Activated CD4-positive, alpha-beta memory T cell treated with anti-CD3 and anti-CD28 coated beads, Interleukin-2, amount 10 ng/mL, durations not matched to agents 7 days and 5 days (primary cell): Measurements from ENCODE around the gene TRIM9. TPM values are rescaled to one million over a fixed set of nuclear protein-coding genes. Genes with fewer than 3 reads are reported as not detected.
"Not testable (repeated sequence)": the region's sequence is repeated elsewhere in the genome, so short reads cannot be mapped to it uniquely, and the experiment has no call there.

Experiments
- CTCF ChIA-PET: fragments of 350-600 bp; sonication (Branson Sonifier 250); formaldehyde crosslinking; loops from one replicate; lab custom pipeline; 2021; ENCODE audit warnings: antibody characterized with exemption, inconsistent platforms; lab: Charles Lee
- POLR2A ChIA-PET: fragments of 350-600 bp; sonication (Branson Sonifier 250); formaldehyde crosslinking; loops from one replicate; lab custom pipeline; 2021; ENCODE audit warnings: antibody characterized with exemption; lab: Charles Lee
- DNase-seq: peaks from one replicate; pipeline ENCODE4 v3.0.0-alpha.2; 2020
- H3K27ac Mint-ChIP-seq: one replicate; pipeline ENCODE4 v1.8.0; 2021; ENCODE audit warnings: mild to moderate bottlenecking, mixed read lengths
- H3K27me3 Mint-ChIP-seq: one replicate; pipeline ENCODE4 v1.8.0; 2021; ENCODE audit warnings: mixed read lengths
- H3K36me3 Mint-ChIP-seq: one replicate; pipeline ENCODE4 v1.8.0; 2021; ENCODE audit warnings: low read depth, mixed read lengths
- H3K4me1 Mint-ChIP-seq: one replicate; pipeline ENCODE4 v1.8.0; 2021; ENCODE audit warnings: mixed read lengths
- H3K4me3 Mint-ChIP-seq: one replicate; pipeline ENCODE4 v1.8.0; 2021; ENCODE audit warnings: mild to moderate bottlenecking, mixed read lengths
- H3K9me3 Mint-ChIP-seq: one replicate; pipeline ENCODE4 v1.8.0; 2021; ENCODE audit warnings: mixed read lengths
- total RNA-seq, 2 experiments: library from RNA; stranded (reverse); gene quantifications; one replicate each; pipeline ENCODE4 v1.2.3, GENCODE V29; 2021

Gene TRIM9
- total RNA-seq, 2 experiments from 2014 or later, result 0.20 to 0.23 TPM

DNA sequence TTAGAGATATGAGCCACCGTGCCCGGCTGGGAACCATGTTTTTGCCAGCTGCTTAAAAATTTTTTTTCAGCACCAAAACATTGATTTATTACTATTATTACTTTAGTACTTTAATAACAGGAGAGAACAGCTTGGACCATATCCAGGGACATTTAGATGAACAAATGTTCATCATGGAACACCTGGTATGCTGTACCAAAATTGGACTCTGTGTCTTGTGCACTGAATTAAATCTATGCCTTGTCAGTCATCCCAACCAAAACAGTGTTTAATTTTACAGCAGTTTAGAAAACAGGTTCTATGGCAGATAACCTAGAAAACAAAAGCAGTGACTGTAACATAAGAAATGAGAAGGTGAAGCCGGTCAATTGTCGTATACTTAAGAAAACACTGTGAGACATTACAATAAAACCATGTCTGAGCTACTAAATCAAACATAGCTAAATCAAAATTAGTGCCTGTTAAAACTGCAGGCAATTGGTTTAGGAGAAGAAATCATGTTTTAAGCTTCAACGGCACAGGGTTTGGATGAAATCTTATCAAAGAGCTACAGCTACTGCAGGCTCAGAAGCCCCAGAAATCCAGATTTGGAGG, 92.4 kb downstream of the TRIM9 start:
- DNase-seq, result no peak
- Mint-ChIP-seq H3K9me3 (no peaks in the 10 kb centered on the region), H3K4me3 (no peak overlapping the region), H3K36me3 (no peaks in the 10 kb centered on the region), H3K4me1 (no peaks in the 10 kb centered on the region), H3K27ac (no peak overlapping the region), H3K27me3 (peaks cover 4% of the 10 kb centered on the region)
- ChIA-PET POLR2A (no interaction called here), CTCF (no interaction called here)

DNA sequence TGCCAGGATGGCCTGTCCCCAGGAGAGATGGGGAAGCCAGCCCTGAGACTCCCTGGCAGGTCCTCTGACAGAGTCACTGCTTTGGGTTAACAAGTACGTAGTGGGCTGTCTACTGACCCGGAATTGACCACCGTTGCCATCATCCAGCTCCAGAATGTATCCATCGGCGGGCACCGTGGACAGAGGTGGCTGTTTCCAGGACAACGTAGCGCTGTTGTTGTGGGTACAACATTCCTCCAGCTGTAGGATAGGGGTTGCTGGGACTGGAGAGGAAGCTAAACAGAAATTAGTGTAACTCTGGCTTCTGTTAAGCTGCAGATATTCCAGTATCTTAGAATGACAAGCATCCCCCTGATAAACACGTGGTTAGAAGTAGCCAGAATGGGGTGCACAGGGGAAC, 94.3 kb downstream of the TRIM9 start:
- no peak for DNase-seq
- Mint-ChIP-seq H3K36me3 (no peaks in the 10 kb centered on the region), H3K27ac (no peak overlapping the region), H3K27me3 (peaks cover 6% of the 10 kb centered on the region), H3K4me1 (no peaks in the 10 kb centered on the region), H3K9me3 (no peaks in the 10 kb centered on the region), H3K4me3 (no peak overlapping the region)
- POLR2A ChIA-PET, result no interaction called here
- CTCF ChIA-PET, result no interaction called here

DNA sequence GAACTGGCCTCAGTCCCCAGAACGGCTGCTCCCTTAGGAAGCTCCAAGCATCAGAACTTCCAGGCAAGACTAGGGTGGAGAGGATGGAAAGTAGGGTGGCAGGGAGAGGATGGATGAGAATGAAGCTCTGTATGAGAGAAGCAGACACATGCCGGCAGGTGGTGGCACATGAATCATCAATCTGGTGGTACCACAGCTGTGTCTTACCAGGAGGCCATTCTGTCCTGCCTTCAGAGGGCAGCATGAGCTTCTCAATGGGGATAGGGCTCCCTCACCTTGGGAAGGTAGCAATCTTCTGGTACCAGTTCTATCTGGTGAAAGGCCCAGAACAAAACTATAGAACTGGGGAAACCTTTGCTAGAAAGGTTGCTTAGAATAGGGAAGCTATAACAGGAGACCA, 95.2 kb downstream of the TRIM9 start:
- Mint-ChIP-seq H3K4me3 (no peak overlapping the region), H3K4me1 (no peaks in the 10 kb centered on the region), H3K27ac (no peak overlapping the region), H3K36me3 (no peaks in the 10 kb centered on the region), H3K27me3 (peaks cover 6% of the 10 kb centered on the region), H3K9me3 (no peaks in the 10 kb centered on the region)
- no peak for DNase-seq
- ChIA-PET POLR2A (no interaction called here), CTCF (no interaction called here)

DNA sequence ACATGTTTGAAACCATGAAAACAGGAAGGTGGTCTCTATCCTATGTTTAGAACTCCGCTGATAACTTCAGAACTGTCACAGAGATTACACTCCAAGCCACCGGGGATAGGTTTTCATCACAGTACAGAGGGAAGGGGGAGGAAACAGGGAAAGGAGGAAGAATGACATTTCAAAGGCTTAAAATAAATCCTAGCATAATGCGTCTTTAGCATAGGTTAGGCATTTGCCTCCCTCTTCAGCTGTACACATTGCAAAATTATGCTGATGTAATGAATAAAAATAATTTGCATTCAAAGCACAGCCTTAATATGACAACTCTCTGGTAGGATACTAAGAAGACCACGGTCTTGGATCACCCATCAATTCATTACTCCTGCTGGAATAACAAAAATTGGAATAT, 96.3 kb downstream of the TRIM9 start:
- Mint-ChIP-seq H3K27me3 (peaks cover 4% of the 10 kb centered on the region), H3K9me3 (no peaks in the 10 kb centered on the region), H3K27ac (no peak overlapping the region), H3K36me3 (no peaks in the 10 kb centered on the region), H3K4me1 (no peaks in the 10 kb centered on the region), H3K4me3 (no peak overlapping the region)
- POLR2A ChIA-PET, result no interaction called here
- CTCF ChIA-PET, result no interaction called here
- DNase-seq, result no peak

DNA sequence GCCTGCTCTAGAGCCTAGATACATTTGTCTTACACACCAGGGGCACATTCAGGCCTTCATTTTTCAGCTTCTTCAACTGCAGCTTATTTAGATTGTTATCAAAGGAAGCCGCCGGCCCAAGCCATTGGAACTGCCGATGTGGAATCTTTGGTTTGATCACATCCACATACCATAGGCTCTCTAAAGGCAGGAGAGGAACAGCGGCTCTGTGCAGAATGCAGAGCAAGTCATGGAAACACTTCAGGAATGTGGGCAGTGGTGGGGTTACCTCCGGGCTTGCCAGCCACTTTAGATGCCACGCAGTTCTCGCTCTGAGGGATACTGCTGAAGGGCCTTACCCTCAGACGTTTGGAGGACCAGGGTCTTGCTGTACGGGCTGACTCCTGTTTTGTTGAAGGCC, 97.2 kb downstream of the TRIM9 start:
- no peak overlapping the region for H3K4me3 Mint-ChIP-seq
- H3K9me3 Mint-ChIP-seq, result no peaks in the 10 kb centered on the region
- no peaks in the 10 kb centered on the region for H3K36me3 Mint-ChIP-seq
- POLR2A ChIA-PET, result no interaction called here
- peaks cover 2% of the 10 kb centered on the region for H3K27me3 Mint-ChIP-seq
- no peaks in the 10 kb centered on the region for H3K4me1 Mint-ChIP-seq
- CTCF ChIA-PET, result no interaction called here
- no peak overlapping the region for H3K27ac Mint-ChIP-seq
- no peak for DNase-seq

DNA sequence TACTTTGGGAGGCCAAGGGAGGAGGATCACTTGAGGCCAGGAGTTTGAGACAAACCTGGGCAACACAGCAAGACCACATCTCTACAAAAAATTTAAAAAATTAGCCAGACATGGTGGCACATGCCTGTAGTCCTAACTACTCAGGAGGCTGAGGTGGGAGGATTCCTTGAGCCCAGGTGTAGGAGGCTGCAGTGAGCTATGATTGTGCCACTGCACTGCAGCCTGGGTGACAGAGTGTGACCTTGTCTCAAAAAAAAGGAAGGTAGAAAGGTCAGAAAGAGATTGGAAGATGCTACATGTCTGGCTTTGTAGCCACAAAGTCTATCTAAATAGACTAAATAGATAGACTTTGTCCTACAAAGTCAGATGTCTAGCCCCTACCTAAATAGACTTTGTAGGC, 100.7 kb downstream of the TRIM9 start:
- H3K36me3 Mint-ChIP-seq, H3K27me3 Mint-ChIP-seq, POLR2A ChIA-PET, DNase-seq, H3K9me3 Mint-ChIP-seq, H3K4me1 Mint-ChIP-seq, CTCF ChIA-PET, H3K4me3 Mint-ChIP-seq, H3K27ac Mint-ChIP-seq: not testable (repeated sequence)

DNA sequence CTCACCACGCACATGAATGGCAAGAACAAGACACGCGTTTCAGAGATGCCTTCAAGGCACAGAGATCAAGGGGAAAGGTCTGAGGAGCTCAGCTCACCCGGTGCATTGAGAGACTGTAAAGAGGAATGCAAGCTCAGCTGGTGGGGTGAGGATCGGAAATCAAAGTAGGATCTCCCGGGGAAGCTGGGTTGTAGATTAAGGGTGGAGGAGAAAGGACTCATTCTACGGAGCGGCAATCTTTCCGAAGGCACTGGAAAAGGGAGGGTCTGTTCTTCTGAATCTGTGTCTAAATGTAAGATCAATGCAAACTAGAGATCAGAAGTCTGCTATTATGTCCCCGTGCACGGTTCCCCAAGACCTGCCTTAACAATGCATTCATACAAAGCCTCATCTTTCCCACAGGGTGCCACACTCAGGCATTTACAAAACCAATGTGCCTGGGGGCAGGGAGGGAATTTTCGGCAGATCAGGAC, 109.0 kb downstream of the TRIM9 start:
- ChIA-PET CTCF (no interaction called here), POLR2A (no interaction called here)
- no peaks in the 10 kb centered on the region for H3K36me3 Mint-ChIP-seq
- peaks cover 10% of the 10 kb centered on the region for H3K27me3 Mint-ChIP-seq
- no peaks in the 10 kb centered on the region for H3K9me3 Mint-ChIP-seq
- DNase-seq, result no peak
- no peaks in the 10 kb centered on the region for H3K4me1 Mint-ChIP-seq
- no peak overlapping the region for H3K4me3 Mint-ChIP-seq
- H3K27ac Mint-ChIP-seq, result no peak overlapping the region

DNA sequence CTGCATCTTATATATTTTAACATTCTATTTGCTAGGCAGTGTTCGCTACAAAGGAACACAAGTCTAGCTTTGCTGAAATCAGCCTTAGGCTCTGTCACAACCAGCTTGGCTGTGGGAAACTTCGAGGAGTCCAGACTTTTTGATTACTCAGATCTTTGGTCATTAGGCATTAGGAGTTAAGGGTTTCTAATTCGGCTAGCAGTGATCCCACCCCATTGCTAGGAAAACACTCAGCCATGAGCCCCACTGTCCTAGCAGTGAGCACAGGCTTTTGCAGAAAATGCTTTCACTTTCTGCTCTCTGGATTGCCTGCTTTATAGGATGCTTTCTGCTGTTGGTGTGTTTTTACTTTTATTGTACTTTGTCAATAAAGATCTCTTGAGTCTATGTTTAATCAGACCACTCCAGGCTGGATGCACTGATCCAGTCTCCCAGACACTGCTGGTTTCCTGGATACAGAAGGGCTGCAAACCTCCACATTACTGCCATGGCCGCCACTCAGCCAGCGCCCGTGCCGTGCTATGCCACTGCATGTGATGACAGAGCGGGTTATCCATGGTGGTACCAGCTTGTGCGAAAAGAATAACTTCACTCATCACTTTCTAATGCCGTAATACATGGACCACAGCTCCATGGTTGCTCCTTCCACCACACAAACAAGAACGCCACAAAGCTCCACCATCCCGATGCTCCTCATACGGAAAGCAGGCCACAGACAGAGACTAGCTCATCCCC, 109.6 kb downstream of the TRIM9 start:
- no peak overlapping the region for H3K4me3 Mint-ChIP-seq
- no peaks in the 10 kb centered on the region for H3K4me1 Mint-ChIP-seq
- H3K36me3 Mint-ChIP-seq, result no peaks in the 10 kb centered on the region
- ChIA-PET CTCF (no interaction called here), POLR2A (no interaction called here)
- DNase-seq, result no peak
- H3K27me3 Mint-ChIP-seq, result peaks cover 10% of the 10 kb centered on the region
- H3K27ac Mint-ChIP-seq, result no peak overlapping the region
- no peaks in the 10 kb centered on the region for H3K9me3 Mint-ChIP-seq

DNA sequence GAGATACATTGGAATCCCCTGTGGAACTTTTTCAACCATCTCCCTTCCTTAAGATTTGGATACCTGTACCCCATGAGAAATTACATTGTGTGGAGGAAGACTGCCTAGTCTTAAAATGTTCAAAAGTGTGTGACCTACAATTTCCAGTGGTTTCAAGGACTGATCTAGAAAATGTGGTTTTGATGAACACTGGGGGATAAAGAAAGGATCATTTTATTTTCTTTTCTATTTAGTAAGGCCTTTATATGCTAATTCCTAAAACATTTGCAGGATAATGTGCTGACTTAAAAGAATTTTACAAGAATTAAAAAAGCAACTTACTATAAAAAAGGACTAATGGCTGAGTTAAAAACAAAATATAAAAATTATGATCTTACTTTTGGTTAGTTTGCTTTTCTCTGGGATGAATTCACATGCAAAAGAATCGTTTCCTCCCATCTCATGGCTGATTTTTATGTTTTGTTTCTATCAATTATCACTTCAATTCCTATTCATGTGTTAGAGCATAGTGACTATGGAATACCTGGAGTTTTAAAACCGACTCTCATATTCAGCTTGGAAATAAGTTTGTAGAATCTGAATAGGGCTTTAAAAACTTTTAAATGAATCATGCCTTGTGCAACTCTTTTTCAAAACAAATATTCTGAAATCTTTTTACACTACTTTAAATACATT, 110.7 kb downstream of the TRIM9 start:
- ChIA-PET POLR2A (no interaction called here), CTCF (no interaction called here)
- peaks cover 8% of the 10 kb centered on the region for H3K27me3 Mint-ChIP-seq
- DNase-seq, result no peak
- H3K36me3 Mint-ChIP-seq, result no peaks in the 10 kb centered on the region
- H3K27ac Mint-ChIP-seq, result no peak overlapping the region
- H3K9me3 Mint-ChIP-seq, result no peaks in the 10 kb centered on the region
- H3K4me1 Mint-ChIP-seq, result no peaks in the 10 kb centered on the region
- H3K4me3 Mint-ChIP-seq, result no peak overlapping the region

DNA sequence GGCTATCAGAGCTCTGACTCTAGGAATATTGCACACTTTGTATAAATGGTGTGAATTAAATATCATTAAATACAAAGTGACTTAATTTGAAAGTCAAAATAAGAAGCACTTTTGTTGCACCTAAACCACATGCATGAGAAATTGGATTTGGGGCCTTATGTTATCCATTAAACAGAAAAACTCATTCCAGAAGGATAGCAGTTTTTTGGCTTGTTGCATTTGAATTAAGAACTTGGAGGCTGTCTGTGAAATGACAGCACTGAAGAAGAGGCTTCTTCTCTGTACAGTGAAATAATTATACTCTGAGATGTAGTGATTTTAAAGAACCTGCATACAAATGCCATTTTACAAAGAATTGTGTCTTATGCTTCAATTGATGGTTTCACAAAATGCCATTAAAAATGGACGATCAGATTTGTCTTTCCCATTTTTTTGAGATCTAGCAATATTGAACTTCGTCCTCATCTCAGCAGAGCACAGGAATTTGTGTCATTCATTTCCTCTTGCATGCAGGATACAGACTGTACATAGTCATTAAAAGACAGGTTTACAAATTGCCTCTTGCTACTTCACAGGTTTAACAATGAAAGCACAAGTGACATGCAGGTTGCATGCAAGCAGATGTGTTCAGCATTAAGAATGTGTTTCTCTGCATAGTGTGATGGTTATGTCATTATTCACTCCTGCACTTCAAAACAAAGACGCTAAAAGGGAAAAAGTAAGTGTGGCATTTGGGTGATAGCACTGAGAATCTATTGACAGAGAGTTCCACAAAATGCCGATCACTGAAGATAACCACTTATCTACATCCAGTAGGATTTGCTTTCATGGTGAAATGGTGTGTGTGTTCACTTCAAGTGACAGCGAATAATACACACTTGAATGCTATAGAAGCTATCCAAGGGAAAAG, 114.7 kb downstream of the TRIM9 start:
- Mint-ChIP-seq H3K27me3 (peaks cover 7% of the 10 kb centered on the region), H3K4me1 (no peaks in the 10 kb centered on the region), H3K9me3 (no peaks in the 10 kb centered on the region), H3K4me3 (no peak overlapping the region), H3K36me3 (no peaks in the 10 kb centered on the region), H3K27ac (no peak overlapping the region)
- CTCF ChIA-PET, result no interaction called here
- POLR2A ChIA-PET, result no interaction called here
- no peak for DNase-seq

DNA sequence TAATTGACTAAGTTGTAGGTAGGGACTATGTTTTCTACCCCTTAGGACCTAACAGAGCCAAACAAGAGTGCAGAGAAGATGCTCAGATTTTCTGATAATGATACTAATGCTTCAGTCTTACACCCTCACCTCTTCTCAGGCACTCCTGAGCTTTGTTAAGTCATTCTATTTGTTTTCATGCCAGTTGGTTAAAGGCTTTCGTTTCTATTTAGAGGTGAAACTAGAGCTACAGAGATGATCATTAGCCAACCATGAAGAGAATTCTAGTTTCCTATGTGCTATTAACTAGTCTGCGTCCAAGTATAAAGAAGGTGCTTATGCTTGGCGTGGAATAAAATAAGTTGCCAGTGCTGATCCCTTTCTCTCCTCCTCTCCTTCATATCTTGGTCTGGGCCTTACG, 116.0 kb downstream of the TRIM9 start:
- no peaks in the 10 kb centered on the region for H3K9me3 Mint-ChIP-seq
- peaks cover 6% of the 10 kb centered on the region for H3K27me3 Mint-ChIP-seq
- DNase-seq, result no peak
- ChIA-PET POLR2A (no interaction called here), CTCF (no interaction called here)
- no peak overlapping the region for H3K4me3 Mint-ChIP-seq
- H3K27ac Mint-ChIP-seq, result no peak overlapping the region
- no peaks in the 10 kb centered on the region for H3K36me3 Mint-ChIP-seq
- H3K4me1 Mint-ChIP-seq, result no peaks in the 10 kb centered on the region

DNA sequence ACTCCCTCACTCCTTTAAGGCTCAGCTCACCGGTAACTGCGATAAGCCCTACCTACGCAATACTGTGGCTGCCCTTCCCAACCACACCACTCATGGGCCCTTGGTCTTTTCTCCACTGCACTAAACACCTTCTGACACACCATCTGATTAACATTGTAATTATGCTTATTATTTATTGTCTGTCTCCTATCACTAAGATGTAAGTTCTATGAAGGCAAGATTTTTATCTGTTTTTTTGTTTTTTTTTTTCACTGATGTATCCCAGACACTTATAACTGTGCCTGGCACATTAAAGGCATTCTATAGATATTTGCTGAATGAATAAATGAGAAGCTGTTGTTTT, 116.4 kb downstream of the TRIM9 start:
- Mint-ChIP-seq H3K27ac (no peak overlapping the region), H3K36me3 (no peaks in the 10 kb centered on the region), H3K4me1 (no peaks in the 10 kb centered on the region), H3K9me3 (no peaks in the 10 kb centered on the region), H3K27me3 (peaks cover 4% of the 10 kb centered on the region), H3K4me3 (no peak overlapping the region)
- DNase-seq, result no peak
- POLR2A ChIA-PET, result no interaction called here
- CTCF ChIA-PET, result no interaction called here

DNA sequence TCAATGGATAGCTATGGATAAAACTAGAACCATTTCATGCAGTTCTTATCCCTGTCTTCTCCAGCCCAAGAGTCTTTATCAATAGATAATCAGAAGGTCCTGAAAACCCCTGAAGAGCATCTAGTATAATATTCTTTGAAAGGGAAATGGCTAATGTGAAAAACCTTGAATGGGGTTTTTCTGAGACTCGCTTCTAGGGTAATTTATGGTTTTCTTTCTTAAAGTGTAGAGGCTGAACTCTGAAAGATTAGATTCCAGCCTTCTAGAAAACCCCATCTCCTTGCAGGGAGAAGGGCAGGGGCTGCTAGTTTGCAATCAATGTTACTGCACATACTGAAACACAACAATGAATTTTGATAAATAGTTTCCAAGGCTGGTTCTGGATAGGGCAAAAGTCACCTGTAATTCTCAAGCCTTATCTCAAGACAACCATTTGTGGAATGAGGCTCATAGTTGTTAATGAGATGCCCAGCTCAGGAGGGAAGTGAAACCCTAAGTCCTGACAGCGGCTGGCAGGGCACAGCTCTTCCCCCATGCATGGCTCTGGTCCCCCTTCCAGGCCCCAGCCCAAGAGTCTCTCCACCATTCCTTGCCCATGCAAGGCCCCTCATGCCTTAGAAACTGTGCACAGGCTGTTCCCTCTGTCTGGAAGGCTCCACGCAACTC, 116.9 kb downstream of the TRIM9 start:
- ChIA-PET POLR2A (no interaction called here), CTCF (no interaction called here)
- Mint-ChIP-seq H3K4me3 (no peak overlapping the region), H3K4me1 (no peaks in the 10 kb centered on the region), H3K27me3 (peaks cover 3% of the 10 kb centered on the region), H3K36me3 (no peaks in the 10 kb centered on the region), H3K27ac (no peak overlapping the region), H3K9me3 (no peaks in the 10 kb centered on the region)
- DNase-seq, result no peak
